ENCODE data around the gene KMT2C. TPM values are rescaled to one million over a fixed set of nuclear protein-coding genes. Genes with fewer than 3 reads are reported as not detected.

Gene KMT2C
- total and polyA plus RNA-seq, 10 of the 15 experiments (the other 5 are each of a cell fraction or from before 2014, with no cell fraction given) = 3.3 to 45.2 (median 19.2) TPM

DNA sequence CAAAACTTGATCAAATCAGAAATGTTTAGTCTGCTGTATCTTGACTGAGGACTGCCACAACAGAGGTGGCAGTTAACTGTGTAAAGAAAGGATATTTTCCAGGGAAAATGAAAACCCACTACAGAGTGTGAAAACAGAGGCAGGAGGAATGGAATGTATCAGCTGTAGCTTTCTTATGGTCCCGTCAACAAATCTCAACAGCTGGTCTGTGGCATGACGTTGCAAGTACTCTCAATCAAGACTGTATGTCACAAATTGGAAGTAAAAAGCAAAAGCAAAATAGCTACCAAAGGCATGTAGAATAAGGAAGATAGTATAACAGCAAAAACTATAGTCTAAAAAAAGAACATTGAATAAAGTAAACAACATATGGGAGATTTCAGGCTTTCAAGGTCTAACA is 123.5 kb downstream of the KMT2C start:
- H3K9me3 ChIP-seq (replicated peaks; ENCODE audit: control insufficient read depth, insufficient read depth, low read length) = no peaks in the 10 kb centered on the region; the same call in 2 of the 3 replicates
- ChIA-PET CTCF (interaction anchor here (6.4 kb wide), 1 partner anchor 25 kb away, joined by 41 read pairs; no protein-coding TSS in a partner anchor), SMC1A (ENCODE audit: uncharacterized antibody, unreplicated experiment) (interaction anchor here (0.8 to 7.6 kb wide), 5 partner anchors 9 to 43 kb away, joined by 3 to 64 read pairs (median 4); no protein-coding TSS in a partner anchor), POLR2A (no interaction called here), RAD21 (ENCODE audit: unreplicated experiment) (interaction anchor here (5.2 to 5.4 kb wide), 2 partner anchors 24 to 395 kb away, joined by 18 to 35 read pairs; no protein-coding TSS in a partner anchor)
- FAIRE-seq (peak; percentile 72), ATAC-seq (no peak), DNase-seq (ENCODE audit: low read depth, low spot score) (no peak)
- no peak overlapping the region for H3K4me2 ChIP-seq (ENCODE audit: control insufficient read depth, insufficient read depth)
- peaks cover 2 to 24% of the 10 kb centered on the region in 2 experiments; a peak in 3 of 4 replicates for H3K36me3 ChIP-seq (ENCODE audit: control insufficient read depth in 2 of 2, insufficient read depth in 2 of 2, low read length in 1 of 2)
- no peak for TF ChIP-seq SMC3 (IDR thresholded peaks at IDR 0.05; ENCODE audit: borderline replicate concordance, low read length)
- no peak for TF ChIP-seq CEBPZ (IDR thresholded peaks at IDR 0.05; ENCODE audit: low read depth, low read length)
- TF ChIP-seq FOXK2 (IDR thresholded peaks at IDR 0.05) = no peak
- TF ChIP-seq ETV6 (conservative IDR thresholded peaks at IDR 0.05 in 1 of 2, IDR thresholded peaks at IDR 0.05 in 1 of 2; ENCODE audit: borderline replicate concordance in 1 of 2, low read depth in 1 of 2) = no peak
- TF ChIP-seq, protein P1, sequence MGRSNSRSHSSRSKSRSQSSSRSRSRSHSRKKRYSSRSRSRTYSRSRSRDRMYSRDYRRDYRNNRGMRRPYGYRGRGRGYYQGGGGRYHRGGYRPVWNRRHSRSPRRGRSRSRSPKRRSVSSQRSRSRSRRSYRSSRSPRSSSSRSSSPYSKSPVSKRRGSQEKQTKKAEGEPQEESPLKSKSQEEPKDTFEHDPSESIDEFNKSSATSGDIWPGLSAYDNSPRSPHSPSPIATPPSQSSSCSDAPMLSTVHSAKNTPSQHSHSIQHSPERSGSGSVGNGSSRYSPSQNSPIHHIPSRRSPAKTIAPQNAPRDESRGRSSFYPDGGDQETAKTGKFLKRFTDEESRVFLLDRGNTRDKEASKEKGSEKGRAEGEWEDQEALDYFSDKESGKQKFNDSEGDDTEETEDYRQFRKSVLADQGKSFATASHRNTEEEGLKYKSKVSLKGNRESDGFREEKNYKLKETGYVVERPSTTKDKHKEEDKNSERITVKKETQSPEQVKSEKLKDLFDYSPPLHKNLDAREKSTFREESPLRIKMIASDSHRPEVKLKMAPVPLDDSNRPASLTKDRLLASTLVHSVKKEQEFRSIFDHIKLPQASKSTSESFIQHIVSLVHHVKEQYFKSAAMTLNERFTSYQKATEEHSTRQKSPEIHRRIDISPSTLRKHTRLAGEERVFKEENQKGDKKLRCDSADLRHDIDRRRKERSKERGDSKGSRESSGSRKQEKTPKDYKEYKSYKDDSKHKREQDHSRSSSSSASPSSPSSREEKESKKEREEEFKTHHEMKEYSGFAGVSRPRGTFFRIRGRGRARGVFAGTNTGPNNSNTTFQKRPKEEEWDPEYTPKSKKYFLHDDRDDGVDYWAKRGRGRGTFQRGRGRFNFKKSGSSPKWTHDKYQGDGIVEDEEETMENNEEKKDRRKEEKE (IDR thresholded peaks at IDR 0.05) = no peak
- no peak for TF ChIP-seq TARDBP (IDR thresholded peaks at IDR 0.05; ENCODE audit: borderline replicate concordance)
- no peak for TF ChIP-seq MYB (IDR thresholded peaks at IDR 0.05; ENCODE audit: borderline replicate concordance, low read depth, low read length)
- no peak overlapping the region for H2AFZ ChIP-seq (ENCODE audit: control insufficient read depth, low read depth, low read length)
- H4K20me1 ChIP-seq (ENCODE audit: control insufficient read depth, insufficient read depth) = no peaks in the 10 kb centered on the region
- intact Hi-C loops (cut with micrococcal nuclease; ENCODE audit: unreplicated experiment) (no loop called here), in situ Hi-C loops (cut with MboI) (no loop called here)
- no peak overlapping the region for H3K9ac ChIP-seq (ENCODE audit: control insufficient read depth, insufficient read depth, low read length)
- H3K27ac ChIP-seq (ENCODE audit: control insufficient read depth, insufficient read depth) = no peak overlapping the region
- no peaks in the 10 kb centered on the region for H3K27me3 ChIP-seq (replicated peaks in 1 of 2; ENCODE audit: control insufficient read depth in 2 of 2, insufficient read depth in 2 of 2, low read length in 1 of 2)
- H3K4me3 ChIP-seq = no peak overlapping the region
- BruUV-seq (replicated peaks) = no TSS peak
- peaks cover 4% of the 10 kb centered on the region for H3K79me2 ChIP-seq (ENCODE audit: control insufficient read depth, insufficient read depth, low read length)
- H3K4me1 ChIP-seq (ENCODE audit: control insufficient read depth, insufficient read depth, low read length) = peaks cover 6% of the 10 kb centered on the region; the same call in 1 of the 2 replicates
- 100% methylated on average over 2 of the region's 2 CpGs for WGBS (ENCODE audit: insufficient coverage, insufficient replicate concordance, low lambda C conversion rate, missing lambda C conversion rate)

Data from GM12878 (cell line).